Iris pigment epithelial cell (primary cell): ENCODE results near the gene MARCHF2.
A peak's percentile ranks its signal among the peaks of the same experiment; 100 is the strongest.
"Not testable (repeated sequence)": the region's sequence is repeated elsewhere in the genome, so short reads cannot be mapped to it uniquely, and the experiment has no call there.

Experiments
- DNase-seq: peaks from one replicate; pipeline ENCODE4 v3.0.0-alpha.2; 2011; ENCODE audit warnings: low read depth

Gene MARCHF2, protein sequence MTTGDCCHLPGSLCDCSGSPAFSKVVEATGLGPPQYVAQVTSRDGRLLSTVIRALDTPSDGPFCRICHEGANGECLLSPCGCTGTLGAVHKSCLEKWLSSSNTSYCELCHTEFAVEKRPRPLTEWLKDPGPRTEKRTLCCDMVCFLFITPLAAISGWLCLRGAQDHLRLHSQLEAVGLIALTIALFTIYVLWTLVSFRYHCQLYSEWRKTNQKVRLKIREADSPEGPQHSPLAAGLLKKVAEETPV

GRCh38 chr19:8412783-8413628, at the start of gene MARCHF2:
Gene MARCHF2, plus strand, starts transcription at chr19:8413305. Its CDS starts 8,536 bp downstream, at chr19:8421841.
- DNase-seq, result peak; percentile 97

DNA sequence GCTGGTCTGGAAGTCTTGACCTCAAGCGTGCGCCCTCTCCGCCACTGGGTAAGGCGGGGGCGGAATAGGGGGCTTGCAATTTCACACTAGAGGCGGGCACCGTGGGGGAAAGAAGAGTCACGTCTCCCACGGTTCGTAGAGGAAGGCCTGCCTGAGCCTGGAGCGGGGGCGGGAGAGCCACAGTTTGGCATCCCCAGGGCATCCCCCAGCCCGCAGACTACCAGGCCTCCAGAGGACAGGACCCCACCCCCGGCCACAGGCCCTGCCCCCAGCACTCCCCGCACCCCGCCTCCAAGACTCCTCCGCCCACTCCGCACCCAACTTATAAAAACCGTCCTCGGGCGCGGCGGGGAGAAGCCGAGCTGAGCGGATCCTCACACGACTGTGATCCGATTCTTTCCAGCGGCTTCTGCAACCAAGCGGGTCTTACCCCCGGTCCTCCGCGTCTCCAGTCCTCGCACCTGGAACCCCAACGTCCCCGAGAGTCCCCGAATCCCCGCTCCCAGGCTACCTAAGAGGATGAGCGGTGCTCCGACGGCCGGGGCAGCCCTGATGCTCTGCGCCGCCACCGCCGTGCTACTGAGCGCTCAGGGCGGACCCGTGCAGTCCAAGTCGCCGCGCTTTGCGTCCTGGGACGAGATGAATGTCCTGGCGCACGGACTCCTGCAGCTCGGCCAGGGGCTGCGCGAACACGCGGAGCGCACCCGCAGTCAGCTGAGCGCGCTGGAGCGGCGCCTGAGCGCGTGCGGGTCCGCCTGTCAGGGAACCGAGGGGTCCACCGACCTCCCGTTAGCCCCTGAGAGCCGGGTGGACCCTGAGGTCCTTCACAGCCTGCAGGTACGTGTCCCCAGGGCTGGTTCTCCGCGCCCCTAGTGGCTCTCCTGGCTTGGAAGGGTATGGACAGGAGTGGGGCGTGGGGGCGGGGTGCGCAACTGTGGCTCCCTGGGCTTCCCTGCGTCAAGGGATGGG, 49.0 kb upstream of the MARCHF2 start, which contains the start of gene ANGPTL4:
ANGPTL4 (plus strand) TSS at position 353 of the 969 bp plus-strand sequence; CDS start at position 520, 167 bp downstream.
- DNase-seq, result peak; percentile 85

DNA sequence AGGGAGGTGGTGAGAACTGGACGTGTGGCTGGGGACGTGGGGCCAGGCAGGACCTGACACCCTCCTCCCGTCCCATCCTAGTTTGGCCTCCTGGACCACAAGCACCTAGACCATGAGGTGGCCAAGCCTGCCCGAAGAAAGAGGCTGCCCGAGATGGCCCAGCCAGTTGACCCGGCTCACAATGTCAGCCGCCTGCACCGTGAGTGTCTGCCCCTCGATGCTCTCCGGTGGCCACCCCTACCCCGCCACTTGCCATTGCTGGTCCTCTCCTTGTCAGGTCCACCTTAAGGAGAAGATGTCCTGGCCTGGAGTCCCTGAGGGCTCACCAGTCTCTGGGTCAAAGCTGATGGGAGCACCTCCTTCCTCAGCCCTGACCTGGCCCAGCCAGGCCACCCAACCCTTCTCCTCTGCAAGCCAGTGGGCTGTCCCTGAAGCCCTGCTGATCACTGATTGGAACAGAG, 47.0 kb upstream of the MARCHF2 start:
- DNase-seq, result no peak

DNA sequence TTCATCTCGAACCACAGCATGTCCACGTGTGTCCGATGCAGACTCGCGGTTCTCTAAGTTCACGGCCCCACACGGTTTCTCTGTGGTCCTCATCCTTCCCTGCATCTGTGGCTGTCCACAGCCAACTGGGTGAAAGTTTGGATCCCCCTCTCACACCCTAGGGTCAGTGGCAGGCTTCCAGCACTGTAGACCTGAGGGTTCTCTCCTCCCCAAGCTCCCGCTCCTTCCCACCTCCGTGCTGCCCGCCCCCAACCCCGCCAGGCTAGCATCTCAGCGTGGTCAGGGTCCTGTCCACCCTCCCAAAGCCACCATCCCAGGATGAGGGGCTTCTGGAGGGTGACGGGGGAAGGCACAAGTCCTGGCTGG, 46.2 kb upstream of the MARCHF2 start:
- peak; percentile 53 for DNase-seq

GRCh38 chr19:8367327-8368001, 45.6 kb upstream of the MARCHF2 start:
- peak; percentile 95 for DNase-seq

GRCh38 chr19:8370176-8371010, 42.7 kb upstream of the MARCHF2 start:
- no peak for DNase-seq

DNA sequence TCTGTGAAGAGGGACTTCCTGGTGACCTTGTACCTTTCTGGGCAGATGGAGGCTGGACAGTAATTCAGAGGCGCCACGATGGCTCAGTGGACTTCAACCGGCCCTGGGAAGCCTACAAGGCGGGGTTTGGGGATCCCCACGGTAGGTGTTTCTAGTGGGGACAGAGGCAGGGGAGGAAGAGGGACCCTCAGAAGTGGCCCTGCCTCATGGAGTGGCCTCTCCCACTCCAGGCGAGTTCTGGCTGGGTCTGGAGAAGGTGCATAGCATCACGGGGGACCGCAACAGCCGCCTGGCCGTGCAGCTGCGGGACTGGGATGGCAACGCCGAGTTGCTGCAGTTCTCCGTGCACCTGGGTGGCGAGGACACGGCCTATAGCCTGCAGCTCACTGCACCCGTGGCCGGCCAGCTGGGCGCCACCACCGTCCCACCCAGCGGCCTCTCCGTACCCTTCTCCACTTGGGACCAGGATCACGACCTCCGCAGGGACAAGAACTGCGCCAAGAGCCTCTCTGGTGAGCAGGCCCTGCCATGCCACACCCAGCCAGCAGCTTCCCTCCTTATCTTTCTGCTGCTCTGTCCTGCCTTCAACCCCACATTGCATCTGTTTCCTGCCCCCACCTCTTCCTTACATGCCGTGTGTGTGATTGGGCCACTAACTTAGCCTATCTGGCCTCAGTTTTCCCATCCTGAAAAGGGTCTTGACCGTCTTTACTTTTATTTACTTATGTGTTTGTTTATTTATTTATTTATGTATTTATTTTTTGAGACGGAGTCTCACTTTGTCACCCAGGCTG, 41.9 kb upstream of the MARCHF2 start:
- no peak for DNase-seq

GRCh38 chr19:8373867-8374813, 39.0 kb upstream of the MARCHF2 start:
- no peak for DNase-seq

GRCh38 chr19:8375766-8376165, 37.3 kb upstream of the MARCHF2 start:
- DNase-seq, result not testable (repeated sequence)

GRCh38 chr19:8376373-8376974, 36.6 kb upstream of the MARCHF2 start:
- DNase-seq, result not testable (repeated sequence)

DNA sequence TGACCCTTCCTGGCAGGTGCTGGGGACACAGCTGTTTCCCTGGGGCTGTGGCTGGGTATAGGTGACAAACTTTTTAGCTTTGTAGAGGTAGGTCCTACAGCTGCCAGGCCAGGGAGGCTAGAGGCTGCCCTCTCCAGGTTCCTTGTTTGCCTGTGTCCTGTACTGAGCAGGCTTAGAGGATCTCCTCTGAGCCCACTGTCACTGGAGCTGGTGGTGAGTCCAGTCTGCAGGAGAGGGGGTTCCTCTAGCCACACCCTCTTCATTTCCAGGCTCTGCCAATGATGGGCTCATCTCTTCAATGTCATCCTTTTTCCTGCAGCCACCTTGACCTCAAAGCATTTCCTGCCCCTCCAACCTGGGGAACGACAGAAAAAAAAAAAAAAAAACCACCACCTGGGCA, 35.5 kb upstream of the MARCHF2 start:
- no peak for DNase-seq

- DNase-seq, result not testable (repeated sequence)
Measured at GRCh38 chr19:8379156-8379891, 33.8 kb upstream of the MARCHF2 start.

- not testable (repeated sequence) for DNase-seq
Measured at GRCh38 chr19:8384569-8384968, 28.5 kb upstream of the MARCHF2 start.

DNA sequence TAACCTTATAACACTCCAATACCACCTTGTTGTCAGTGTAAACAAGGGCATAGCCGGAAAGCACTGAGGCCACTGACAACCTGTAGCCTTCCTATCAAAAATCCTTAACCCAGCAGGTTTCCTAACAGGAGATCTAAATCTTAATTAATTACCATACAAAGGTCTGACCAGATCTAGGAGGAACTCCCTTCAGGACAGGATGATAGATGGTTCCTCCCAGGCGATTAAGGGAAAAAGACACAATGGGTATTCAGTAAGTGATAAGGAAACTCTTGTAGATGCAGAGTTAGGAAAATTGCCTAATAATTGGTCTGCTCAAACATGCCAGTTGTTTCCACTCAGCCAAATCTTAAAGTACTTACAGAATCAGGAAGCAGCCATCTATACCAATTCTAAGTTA, 28.0 kb upstream of the MARCHF2 start:
- DNase-seq, result not testable (repeated sequence)

GRCh38 chr19:8385566-8385965, 27.5 kb upstream of the MARCHF2 start:
- not testable (repeated sequence) for DNase-seq

- not testable (repeated sequence) for DNase-seq
Measured at GRCh38 chr19:8386419-8386818, 26.7 kb upstream of the MARCHF2 start.

- no peak for DNase-seq
Measured at GRCh38 chr19:8386990-8387389, 26.1 kb upstream of the MARCHF2 start.
